Measurements from ENCODE around the gene NDOR1.

Gene NDOR1

GRCh38 chr9:137221506-137222111 lies 16.1 kb downstream of the NDOR1 start:
- no peak for DNase-seq

- DNase-seq = no peak
Measured at GRCh38 chr9:137222190-137223077, 16.9 kb downstream of the NDOR1 start, which contains the start of gene RNF208. RNF208 (minus strand) TSS chr9:137222240; CDS start chr9:137221212, 1,028 bp downstream.

- DNase-seq = peak; percentile 99
Measured at GRCh38 chr9:137223078-137223970, 17.8 kb downstream of the NDOR1 start.

- no peak for DNase-seq
Measured at GRCh38 chr9:137224830-137225694, 19.6 kb downstream of the NDOR1 start, which contains the start of gene CYSRT1. CYSRT1 (plus strand) TSS chr9:137225174; CDS start chr9:137225622, 448 bp downstream.

- DNase-seq = no peak
Measured at GRCh38 chr9:137225699-137226331, 20.3 kb downstream of the NDOR1 start.

- no peak for DNase-seq
Measured at GRCh38 chr9:137226338-137227053, 21.0 kb downstream of the NDOR1 start.

GRCh38 chr9:137227054-137227852 lies 21.8 kb downstream of the NDOR1 start, which contains the start of gene RNF224:
RNF224 (plus strand) TSS chr9:137227502; CDS start chr9:137228336, 834 bp downstream.
- DNase-seq = peak; percentile 91

- DNase-seq = no peak
Measured at GRCh38 chr9:137227853-137228505, 22.5 kb downstream of the NDOR1 start.

GRCh38 chr9:137228506-137228967 lies 23.0 kb downstream of the NDOR1 start:
- DNase-seq = no peak

- no peak for DNase-seq
Measured at GRCh38 chr9:137228968-137229896, 23.7 kb downstream of the NDOR1 start.

- DNase-seq = no peak
Measured at GRCh38 chr9:137229903-137230704, 24.6 kb downstream of the NDOR1 start.

- DNase-seq = no peak
Measured at GRCh38 chr9:137230705-137231371, 25.3 kb downstream of the NDOR1 start, which contains the start of gene SLC34A3. SLC34A3 (plus strand) TSS chr9:137230901; CDS start chr9:137231703, 802 bp downstream.

- DNase-seq = no peak
Measured at GRCh38 chr9:137231372-137232039, 26.0 kb downstream of the NDOR1 start.

GRCh38 chr9:137232101-137232500 lies 26.6 kb downstream of the NDOR1 start:
- DNase-seq = no peak

GRCh38 chr9:137232510-137232909 lies 27.0 kb downstream of the NDOR1 start:
- DNase-seq = no peak
